NOMO-1 (cell line): Measurements from ENCODE around the gene GCN1.
"Not testable (repeated sequence)": the region's sequence is repeated elsewhere in the genome, so short reads cannot be mapped to it uniquely, and the experiment has no call there.

Source experiments
- DNase-seq, 2 experiments: peaks; one replicate each; lab custom pipeline; 2025; ENCODE audit not compliant: unreplicated experiment in 2 of 2; lab: John Stamatoyannopoulos, UW

Gene GCN1

GRCh38 chr12:120214626-120215356 is 20.3 kb upstream of the GCN1 start:
- DNase-seq, result no peak

DNA sequence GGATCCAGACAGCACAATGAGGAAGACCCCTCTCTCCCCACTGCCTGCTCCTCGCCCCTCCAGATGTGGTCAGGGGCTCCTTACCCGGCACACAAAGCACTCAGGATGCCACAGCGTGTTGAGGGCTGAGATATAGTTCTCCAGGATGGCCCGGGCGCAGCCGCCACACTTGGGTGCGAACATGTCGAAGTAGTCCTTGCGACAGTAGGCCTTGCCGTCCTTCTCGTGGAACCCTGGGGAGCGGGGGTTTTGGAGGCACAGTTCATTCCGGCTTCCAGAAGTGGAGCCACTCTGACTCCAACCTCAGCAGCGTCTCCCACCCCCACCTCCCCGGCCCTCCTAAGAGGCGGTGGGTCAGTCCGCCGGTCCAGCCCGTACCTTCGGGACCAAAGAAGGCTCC is 19.2 kb upstream of the GCN1 start:
- no peak for DNase-seq

DNA sequence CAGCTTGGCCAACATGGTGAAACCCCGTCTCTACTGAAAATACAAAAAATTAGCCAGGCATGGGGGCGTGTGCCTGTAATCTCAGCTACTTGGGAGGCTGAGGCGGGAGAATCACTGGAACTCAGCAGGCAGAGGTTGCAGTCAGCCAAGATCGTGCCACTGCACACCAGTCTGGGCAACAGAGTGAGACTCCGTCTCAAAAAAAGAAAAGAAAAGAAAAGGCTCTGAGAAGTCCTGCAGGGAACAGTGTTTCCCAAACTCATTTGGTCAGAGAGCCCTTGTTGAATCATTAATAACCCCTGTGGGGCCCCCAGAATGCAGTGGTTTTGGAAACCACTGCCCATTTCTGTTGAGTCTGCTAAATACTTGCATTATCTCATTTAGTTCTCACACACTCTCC is 18.7 kb upstream of the GCN1 start:
- DNase-seq, result not testable (repeated sequence)

DNA sequence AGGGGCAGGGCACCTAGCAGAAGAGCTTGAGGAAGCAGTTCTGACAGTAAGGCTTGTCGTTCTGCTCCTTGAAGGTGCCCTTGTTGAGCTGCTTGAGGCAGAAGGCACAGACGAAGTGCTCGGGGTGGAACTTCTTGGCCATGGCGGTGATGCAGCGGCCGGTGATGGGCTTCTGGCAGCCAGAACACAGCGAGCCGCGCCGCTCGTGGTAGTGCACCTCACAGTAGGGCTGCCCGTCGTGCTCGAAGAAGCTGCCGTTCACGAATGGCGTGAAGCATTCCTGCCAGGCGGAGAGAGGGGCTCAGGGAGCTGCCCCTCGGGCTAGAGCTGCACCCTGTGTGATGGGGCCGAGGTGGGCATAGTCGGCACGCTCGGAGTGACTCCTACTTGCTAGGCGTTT is 17.8 kb upstream of the GCN1 start:
- DNase-seq, result no peak

DNA sequence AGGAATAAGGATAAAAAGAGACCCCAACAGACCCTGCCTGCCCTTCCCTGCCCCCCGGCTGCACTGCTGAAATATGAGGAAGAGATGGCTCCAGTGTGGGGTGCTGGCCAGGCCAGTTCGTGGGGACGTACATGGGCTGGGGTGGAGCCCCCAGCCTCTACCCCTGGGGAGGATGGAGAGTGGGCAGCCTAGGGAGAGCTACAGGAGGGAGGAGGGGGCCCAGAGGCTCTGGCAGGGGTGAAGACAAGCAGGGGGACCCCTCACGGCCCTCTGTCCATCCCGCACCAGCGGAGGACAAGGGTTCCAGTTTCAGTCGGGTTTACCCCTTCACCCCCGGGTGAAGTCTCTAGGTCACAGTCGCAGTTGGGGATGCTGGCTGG is 17.4 kb upstream of the GCN1 start:
- DNase-seq, result no peak

GRCh38 chr12:120211243-120211903 is 16.9 kb upstream of the GCN1 start:
- no peak for DNase-seq

- no peak for DNase-seq
Measured at GRCh38 chr12:120209851-120210250, 15.3 kb upstream of the GCN1 start.

- no peak for DNase-seq
Measured at GRCh38 chr12:120207227-120207626, 12.7 kb upstream of the GCN1 start.

- DNase-seq, result not testable (repeated sequence)
Measured at GRCh38 chr12:120206781-120207180, 12.3 kb upstream of the GCN1 start.

- DNase-seq, result no peak
Measured at GRCh38 chr12:120206228-120206627, 11.7 kb upstream of the GCN1 start.

DNA sequence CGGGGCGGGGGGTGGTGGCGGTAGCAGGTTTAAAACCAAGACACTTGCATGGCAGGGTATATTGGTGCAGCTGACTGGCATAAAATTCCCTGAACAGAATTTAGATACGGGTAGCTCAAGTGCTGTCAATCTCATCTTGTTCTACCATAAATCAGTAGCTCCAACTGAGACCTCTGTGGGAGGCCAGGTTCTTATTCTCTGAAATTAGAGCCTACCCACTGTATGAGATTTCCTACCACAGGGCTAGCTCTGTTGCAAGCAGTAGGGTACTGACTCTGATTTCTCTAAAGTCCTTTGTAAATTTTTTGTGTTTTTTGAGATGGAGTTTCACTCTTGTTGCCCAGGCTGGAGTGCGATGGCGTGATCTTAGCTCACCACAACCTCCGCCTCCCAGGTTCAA is 9.7 kb upstream of the GCN1 start:
- DNase-seq, result no peak

GRCh38 chr12:120200364-120200800 is 5.9 kb upstream of the GCN1 start:
- DNase-seq, result no peak

GRCh38 chr12:120199595-120200306 is 5.2 kb upstream of the GCN1 start:
- peak in 1 of 2 experiments; percentile 46 for DNase-seq

DNA sequence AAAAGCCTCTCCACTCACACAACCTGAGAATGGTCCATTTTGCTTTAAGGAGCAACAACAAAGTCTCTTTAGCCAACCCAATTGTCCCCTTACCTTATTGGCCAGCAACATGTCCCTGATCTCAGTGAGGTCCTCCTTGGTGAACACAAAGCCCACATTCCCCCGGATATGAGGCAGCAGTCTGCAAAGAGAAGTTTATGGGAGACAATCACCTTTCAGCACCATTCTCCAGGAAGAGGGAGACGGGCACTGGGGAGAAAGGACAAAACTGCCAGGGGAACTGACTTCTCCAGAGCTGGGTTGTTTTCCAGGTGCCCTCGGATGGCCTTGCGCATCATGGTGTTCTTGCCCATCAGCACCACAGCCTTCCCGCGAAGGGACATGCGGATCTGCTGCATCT is 4.5 kb upstream of the GCN1 start:
- no peak for DNase-seq

GRCh38 chr12:120197542-120197887 is 3.0 kb upstream of the GCN1 start:
- DNase-seq, result no peak

DNA sequence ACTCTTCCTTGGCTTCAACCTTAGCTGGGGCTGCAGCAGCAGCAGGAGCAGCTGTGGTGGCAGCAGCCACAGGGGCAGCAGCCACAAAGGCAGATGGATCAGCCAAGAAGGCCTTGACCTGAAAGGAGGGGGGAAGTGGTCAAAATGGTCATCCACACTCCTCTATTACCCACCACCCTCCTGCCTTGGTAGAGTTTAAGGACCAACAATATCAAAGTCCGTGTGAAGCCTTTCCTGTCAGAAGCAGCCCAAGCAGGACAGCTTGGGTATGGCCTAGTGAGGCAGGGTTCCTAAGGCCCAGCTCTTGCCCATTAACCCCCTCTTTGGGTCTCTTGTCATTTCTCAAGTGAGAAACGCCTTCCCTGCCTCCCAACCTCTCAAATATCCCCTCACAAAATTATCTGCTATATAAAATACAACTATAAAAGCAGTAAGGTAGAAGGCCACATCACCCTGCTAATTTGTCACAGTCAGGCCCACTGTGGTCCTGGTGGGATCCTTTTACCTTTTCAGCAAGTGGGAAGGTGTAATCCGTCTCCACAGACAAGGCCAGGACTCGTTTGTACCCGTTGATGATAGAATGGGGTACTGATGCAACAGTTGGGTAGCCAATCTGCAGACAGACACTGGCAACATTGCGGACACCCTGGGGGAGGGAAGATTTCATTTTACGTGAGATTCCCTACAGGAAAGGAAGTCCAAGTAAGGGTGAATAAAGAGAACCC is 2.5 kb upstream of the GCN1 start:
- not testable (repeated sequence) for DNase-seq

DNA sequence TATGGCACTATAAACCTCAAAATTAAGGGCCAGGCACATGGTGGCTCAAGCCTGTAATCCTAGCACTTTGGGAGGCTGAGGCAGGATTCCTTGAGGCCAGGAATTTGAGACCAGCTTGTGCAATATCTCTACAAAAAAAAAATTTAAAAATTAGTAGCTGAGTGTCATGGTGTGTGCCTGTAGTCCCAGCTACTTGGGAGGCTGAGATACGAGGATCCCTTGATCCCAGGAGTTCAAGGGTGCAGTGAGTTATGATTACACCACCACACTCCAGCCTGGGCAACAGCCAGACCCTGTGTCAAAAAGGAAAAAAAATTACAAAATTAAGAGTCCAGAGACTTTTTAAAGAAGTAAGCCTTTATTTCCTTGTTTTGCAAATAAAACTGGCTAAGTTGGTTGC is 1.8 kb upstream of the GCN1 start:
- no peak for DNase-seq

DNA sequence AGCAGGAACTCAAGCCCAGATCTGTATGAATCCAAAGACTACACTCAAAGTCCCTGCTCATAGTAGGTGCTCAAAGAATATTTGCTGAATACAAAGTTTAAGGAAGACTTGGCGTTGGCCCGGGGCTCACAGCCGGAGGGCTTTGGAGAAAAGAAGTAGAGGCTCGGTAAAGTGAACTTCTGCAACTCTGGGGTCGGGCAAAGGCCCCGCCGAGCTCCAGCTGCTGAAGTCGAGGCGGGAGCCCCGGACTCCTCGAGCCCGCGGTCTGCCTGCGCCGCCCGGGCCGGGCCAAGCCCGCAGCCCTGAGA is 335 bp downstream of the GCN1 start:
- no peak for DNase-seq

- DNase-seq, result not testable (repeated sequence)
Measured at GRCh38 chr12:120193286-120193685, 1.2 kb downstream of the GCN1 start.

GRCh38 chr12:120190985-120191480 is 3.5 kb downstream of the GCN1 start:
- no peak for DNase-seq

DNA sequence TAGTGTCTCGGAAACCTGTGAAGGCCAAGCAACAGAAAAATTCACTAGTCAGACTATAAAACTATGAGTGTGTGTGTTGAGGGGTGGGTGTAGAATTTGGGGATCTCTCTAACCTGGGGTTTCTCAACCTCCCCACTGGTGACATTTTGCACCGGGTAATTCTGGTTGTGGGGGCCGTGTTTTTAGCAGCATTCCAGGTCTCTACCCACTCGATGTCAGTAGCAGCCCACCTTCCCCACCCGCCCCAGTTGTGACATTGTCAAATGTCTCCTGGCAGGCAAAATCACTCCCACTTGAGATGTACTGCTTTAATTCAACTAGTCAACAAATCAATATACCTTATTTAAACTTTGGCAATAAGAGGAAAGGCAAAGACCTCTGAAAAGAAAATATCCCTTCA is 4.1 kb downstream of the GCN1 start:
- DNase-seq, result no peak
